NCI-H128 (cell line): ENCODE data around the gene CASZ1.

ENCODE experiments used
- DNase-seq: peaks from one replicate; lab custom pipeline; 2025; ENCODE audit not compliant: unreplicated experiment; lab: John Stamatoyannopoulos, UW

CASZ1 gene

DNA sequence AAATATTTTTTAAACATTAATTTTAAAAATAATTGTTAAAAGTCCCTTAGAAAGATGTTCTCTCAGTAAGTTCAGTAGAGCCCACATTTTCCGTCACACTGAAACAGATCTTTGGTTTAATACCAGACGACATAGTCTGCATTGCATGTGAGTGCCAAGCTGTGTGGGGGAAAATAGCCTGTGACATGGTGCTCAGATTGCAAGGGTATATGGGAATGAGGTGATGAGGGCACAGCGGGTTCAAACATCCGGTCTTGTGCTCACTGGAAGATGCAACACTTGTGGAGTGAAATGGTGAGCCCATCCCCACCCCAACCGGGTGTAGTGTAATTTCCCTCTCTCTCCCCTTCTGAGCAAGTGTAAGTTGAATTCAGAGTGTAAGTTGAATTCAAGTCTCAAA lies 207.4 kb downstream of the CASZ1 start:
- DNase-seq = no peak

- DNase-seq = no peak
Measured at GRCh38 chr1:10588640-10589039, 207.8 kb downstream of the CASZ1 start.
